Hair follicle dermal papilla cell (primary cell): ENCODE measurements around the gene TGOLN2. TPM values are rescaled to one million over a fixed set of nuclear protein-coding genes. Genes with fewer than 3 reads are reported as not detected.

ENCODE experiments used
- small RNA-seq: library from RNA; depleted of rRNA; stranded (forward); fragments of <200 nt; gene quantifications from one replicate; pipeline ENCODE3, GENCODE V24; 2012
- total RNA-seq: library from RNA; depleted of rRNA; stranded (reverse); fragments of >200 nt; gene quantifications from 2 replicates; pipeline ENCODE4 v1.2.3, GENCODE V29; 2012

Gene TGOLN2
- total RNA-seq = 134 and 142 TPM in 2 replicates

DNA sequence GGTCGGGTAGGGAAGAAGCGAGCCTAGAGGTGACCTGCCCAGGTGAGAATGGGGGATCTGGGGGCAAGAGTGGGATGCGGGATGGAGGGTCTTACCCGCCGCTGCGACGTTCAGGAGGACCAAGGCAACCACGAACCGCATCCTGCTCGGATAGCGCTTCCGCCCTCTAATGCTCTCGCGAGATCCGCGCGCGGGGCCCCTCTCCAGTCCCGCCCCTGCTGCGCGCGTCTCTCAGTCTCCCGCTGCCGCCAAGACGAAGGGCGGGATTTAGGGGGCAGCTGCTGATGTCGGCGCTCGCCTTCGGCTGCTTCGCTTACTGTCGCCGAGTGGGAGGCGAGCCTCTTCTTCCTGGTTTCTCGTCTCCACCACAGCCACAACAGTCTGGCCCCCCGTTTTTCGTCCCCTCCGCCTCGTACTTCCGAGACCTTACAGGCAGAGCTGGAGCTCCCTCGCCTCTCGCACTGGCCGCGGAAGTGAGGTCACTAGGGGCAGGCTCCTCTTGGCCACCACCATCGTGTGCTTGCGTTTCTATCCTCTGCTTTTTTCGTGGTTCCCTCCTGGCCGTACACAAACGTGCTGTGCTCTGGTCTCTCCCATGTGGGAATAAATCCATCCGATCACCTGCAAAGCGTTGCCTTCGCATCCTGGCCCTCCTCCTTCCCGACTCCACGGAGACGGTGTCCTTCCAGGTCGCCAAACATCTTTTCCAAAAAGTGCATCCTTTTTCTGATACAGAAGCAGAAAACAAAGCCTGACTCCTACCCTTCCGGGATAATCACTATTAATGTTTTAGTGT, at the start of gene TGOLN2:
TSS of gene TGOLN2 (minus strand) at position 168 of the 796 bp plus-strand sequence. CDS start at position 141, 27 bp downstream.

DNA sequence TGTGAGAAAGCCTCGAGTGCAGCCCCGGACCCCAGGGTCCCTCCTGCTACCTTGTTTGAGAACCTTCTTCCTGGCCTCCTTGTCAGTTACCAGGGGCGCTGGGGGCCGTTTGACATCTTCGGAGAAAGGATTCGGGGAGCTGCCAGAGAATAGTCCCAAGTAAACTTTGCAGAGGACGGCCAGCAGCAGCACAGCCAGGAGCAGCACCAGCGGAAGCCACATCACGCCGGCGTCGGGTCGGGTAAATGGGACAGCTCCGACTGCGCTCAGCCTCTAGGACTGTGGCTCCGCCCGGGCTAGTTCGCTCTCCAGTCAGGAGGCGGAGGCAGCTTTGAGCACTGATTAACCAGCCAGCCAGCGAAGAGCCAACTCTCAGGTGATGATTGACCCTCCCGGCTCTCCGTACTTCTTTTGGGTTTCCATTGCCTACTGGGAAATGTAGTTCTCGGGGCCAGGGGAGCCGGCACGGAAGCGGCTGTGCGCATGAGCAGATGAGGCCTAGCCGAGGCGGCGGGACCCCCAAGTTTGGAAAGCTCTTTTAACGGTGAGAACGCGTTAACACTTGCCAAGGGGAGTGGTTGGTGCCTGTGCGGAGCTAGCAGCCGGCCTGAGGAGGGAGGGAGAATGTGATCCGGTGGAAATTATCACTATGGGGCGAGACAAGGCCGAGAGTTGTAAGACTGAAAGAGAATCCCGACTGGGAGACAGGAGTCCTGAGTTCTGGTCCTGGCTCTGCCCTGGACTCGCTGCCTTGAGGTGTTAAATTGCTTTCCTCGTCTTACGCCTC, 26.7 kb upstream of the TGOLN2 start, which contains the start of the genes ELMOD3 and RETSAT:
TSS of gene ELMOD3 (plus strand) at position 484 of the 787 bp plus-strand sequence. CDS start 2,430 bp downstream, outside the sequence.
TSS of gene RETSAT (minus strand) at position 243 of the 787 bp plus-strand sequence. CDS start at position 222, 21 bp downstream.

Small RNAs within 50 kb of the gene (small RNA-seq; reads per million reads assigned to genes)
- gene AC062037.1 (not detected), gene RF00019 (not detected), gene RN7SL113P (not detected)

Other genes with a start within 250 kb of the TGOLN2 start
- 5.1 and 5.2 TPM in 2 replicates for gene TCF7L1, start 194.6 kb downstream of the TGOLN2 start, total RNA-seq
- gene RETSAT, start 26.5 kb upstream of the TGOLN2 start, total RNA-seq = 48.3 and 51.9 TPM in 2 replicates
- 15.3 and 23.2 TPM in 2 replicates for gene ELMOD3, start 26.8 kb upstream of the TGOLN2 start, total RNA-seq
- gene CAPG, start 82.4 kb upstream of the TGOLN2 start, total RNA-seq = 148 and 262 TPM in 2 replicates
- gene SH2D6, start 90.7 kb upstream of the TGOLN2 start, total RNA-seq = 1.6 TPM in 1 of 2 replicates, not detected in the other
- gene MAT2A, start 211.2 kb upstream of the TGOLN2 start, total RNA-seq = 240 and 245 TPM in 2 replicates
- gene GGCX, start 233.5 kb upstream of the TGOLN2 start, total RNA-seq = 49.3 and 54.7 TPM in 2 replicates
- 1.5 and 1.9 TPM in 2 replicates for gene VAMP8, start 249.6 kb upstream of the TGOLN2 start, total RNA-seq